HG03175 (cell line): Measurements from ENCODE around the gene RGS6.

Experiments
- ATAC-seq: cut with Tn5 transposase; IDR thresholded peaks from one replicate; pipeline ENCODE4 v1.9.1; 2021; ENCODE audit warnings: mild to moderate bottlenecking, moderate library complexity; ENCODE audit not compliant: unreplicated experiment

RGS6 gene

GRCh38 chr14:72545411-72546311, 613.4 kb downstream of the RGS6 start:
- no peak for ATAC-seq

- no peak for ATAC-seq
These were observed 614.3 kb downstream of the RGS6 start for GRCh38 chr14:72546344-72547016.

DNA sequence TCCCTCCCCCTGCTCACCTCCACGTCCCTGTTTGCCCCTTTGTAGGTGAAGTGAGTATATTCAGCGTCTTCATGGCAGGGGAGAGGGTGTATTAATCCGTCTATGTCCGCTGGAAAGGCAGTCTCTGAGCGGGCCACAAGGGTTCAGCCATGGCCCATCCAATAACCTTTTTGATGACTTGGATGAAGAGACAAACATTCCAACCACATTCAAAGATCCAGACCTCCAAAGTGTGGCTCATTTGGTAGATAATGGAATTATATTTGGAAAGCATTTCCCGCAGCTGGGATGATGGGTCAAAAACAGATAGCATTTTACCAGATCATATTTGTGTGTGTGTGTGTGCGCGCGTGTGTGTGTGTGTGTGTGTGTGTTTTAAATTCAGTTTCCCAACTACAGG, 615.8 kb downstream of the RGS6 start:
- ATAC-seq, result no peak

- ATAC-seq, result no peak
These were observed 616.8 kb downstream of the RGS6 start for GRCh38 chr14:72549026-72549425.

DNA sequence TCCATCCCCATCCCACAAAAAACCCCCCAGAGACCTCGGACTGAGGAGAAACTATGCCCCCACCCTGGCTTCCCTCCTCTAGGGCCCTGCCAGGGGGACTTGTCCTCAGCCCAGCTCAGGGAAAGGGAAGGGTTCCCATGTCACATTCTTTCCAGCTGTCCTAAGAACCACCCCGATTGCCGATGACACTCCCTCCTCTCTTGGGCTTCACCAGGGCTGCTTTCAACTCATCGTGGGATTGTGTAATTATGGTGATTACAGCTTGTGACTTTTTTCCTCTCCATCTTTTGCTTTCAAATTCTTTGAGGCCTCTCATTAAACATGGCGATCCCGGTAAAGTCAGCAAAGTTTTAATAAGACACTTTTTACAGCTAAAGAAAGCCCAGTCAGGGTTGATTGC, 617.6 kb downstream of the RGS6 start:
- ATAC-seq, result no peak

DNA sequence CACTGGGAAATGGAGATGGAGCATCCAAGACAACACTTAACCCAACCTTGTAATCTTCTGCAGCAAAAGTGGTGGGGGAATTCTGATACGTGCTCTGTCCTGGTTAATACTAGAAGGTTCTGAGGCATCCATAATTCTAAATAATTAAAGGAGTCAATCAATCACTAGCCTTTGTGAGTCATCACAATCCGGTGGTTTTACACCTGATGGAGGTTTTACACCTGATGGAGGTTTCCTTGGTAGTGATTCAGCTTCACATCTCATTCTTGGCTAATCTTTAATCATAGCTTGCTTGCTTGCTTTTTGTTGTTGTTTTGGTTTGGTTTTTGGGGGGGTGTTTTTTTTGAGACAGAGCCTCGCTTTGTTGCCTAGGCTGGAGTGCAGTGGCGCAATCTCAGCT, 618.3 kb downstream of the RGS6 start:
- ATAC-seq, result no peak

DNA sequence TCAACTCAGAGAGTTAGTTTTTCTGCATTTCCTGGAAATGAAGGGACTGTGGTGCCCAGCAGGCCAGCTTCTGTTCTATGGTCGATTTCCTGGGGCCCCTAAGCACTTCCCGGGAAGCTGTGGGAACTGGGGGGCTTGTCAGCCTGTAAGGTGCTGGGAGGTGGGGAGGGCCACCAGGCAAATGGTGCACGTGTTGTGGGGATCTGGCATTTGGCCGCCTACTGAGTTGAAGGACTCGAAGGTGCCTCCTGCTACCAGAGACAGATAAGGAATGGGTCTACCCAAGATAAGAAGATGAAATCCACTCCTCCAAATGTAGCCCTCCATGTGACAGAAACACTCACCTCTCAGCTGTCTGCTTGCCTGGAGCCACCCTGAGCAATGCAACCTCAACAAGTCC, 620.0 kb downstream of the RGS6 start:
- ATAC-seq, result no peak

- no peak for ATAC-seq
These were observed 620.9 kb downstream of the RGS6 start for GRCh38 chr14:72553161-72553560.

GRCh38 chr14:72553656-72554055, 621.4 kb downstream of the RGS6 start:
- ATAC-seq, result no peak

GRCh38 chr14:72554401-72554800, 622.2 kb downstream of the RGS6 start:
- no peak for ATAC-seq

DNA sequence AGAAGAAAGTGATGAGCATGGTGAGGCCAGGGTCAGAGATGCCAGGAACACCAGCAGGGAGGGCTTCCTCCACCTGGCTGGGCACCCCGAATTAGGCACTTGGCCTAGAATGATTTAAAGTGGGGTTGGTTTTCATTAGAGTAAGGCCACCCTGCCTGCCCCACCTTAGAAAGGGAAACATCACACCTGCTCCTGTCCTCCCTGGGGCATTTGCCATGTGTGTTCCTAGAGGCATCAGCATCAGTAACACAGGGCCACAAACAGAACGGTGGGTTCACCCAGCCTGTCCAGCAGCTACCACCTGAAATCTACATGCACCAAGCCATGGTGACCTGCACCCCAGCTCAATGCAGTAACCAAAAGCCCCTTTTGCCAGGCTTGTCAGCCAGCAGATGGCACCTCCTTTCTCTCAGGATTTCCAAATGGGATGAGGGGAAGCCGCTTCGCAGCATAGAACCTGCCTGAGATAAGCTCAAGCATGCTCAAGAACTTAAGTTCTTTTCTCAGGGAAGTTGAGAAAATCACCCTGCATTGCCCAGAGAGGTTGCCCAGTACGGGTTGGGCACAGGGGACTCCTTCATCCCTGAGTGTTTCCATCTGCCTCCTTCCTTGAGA, 622.9 kb downstream of the RGS6 start:
- ATAC-seq, result no peak

- ATAC-seq, result no peak
These were observed 623.4 kb downstream of the RGS6 start for GRCh38 chr14:72555609-72556000.

- ATAC-seq, result no peak
These were observed 625.4 kb downstream of the RGS6 start for GRCh38 chr14:72557671-72558070.

GRCh38 chr14:72558721-72559120, 626.5 kb downstream of the RGS6 start:
- ATAC-seq, result no peak

DNA sequence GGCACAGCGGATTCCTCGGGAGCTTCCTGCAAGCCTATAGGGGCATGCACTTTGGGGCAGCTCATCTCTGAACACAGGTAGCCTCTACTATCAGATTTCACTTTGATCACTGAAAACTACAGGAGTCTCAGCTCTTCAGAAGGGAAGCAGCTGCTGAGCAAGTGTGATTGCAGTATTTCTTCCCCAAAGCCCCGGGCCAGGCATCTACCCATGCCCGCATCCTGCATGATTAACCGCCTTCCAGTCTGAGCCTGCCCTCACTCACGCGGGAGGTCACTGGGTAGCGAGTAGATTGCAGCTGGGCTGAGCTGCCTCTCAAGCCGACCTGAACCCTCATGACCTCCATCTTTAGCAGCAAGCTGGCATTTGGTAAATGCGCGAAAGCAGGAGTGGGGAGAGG, 627.0 kb downstream of the RGS6 start:
- no peak for ATAC-seq

GRCh38 chr14:72559669-72560255, 627.5 kb downstream of the RGS6 start:
- no peak for ATAC-seq

GRCh38 chr14:72560331-72560730, 628.1 kb downstream of the RGS6 start:
- ATAC-seq, result no peak

- ATAC-seq, result no peak
These were observed 628.8 kb downstream of the RGS6 start for GRCh38 chr14:72560889-72561493.

- no peak for ATAC-seq
These were observed 630.1 kb downstream of the RGS6 start for GRCh38 chr14:72562300-72562699.

DNA sequence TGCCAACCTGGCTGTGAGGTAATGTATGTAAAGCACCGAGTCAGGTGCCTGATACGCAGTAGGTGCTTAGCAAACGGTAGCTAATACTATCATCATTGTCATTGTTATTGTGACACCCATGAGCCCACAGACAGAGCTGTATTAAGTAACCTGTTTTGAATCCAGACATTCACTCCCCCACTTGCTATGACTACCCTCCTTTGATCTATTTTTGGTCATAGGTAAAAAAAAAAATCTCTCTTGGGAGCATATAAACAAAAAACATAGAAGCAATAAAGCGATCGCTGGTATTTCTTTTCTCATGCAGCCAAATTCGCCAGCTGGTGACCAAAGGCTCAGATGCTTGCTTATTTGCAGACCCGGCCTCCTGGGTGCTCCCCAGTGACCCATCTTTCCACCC, 631.4 kb downstream of the RGS6 start:
- ATAC-seq, result no peak

GRCh38 chr14:72565149-72565559, 632.9 kb downstream of the RGS6 start:
- no peak for ATAC-seq
